HG03354 (cell line): ENCODE measurements around the gene CILP.

ENCODE experiments used
- ATAC-seq: cut with Tn5 transposase; IDR thresholded peaks from one replicate; pipeline ENCODE4 v1.9.1; 2021; ENCODE audit warnings: mild to moderate bottlenecking; ENCODE audit not compliant: unreplicated experiment, poor library complexity, severe bottlenecking

CILP gene

DNA sequence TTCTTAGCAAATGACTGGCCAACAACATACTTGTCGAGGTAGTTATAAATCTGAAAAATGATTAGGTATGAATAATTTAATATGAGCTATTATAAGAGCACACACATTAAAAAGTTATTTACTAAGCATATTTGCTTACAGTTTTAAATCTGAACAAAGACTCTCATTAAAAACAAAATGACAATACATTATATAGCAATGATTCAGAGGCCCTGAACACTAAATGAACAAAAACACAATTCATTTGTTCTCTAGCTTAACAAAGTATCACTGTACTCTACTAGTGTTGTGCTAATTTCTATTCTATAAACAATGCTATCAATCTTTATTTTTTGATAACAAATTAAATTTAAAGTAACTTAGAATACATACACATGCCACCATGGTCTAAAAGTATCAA, 47.1 kb downstream of the CILP start:
- no peak for ATAC-seq

- no peak for ATAC-seq
These were observed 48.2 kb downstream of the CILP start for GRCh38 chr15:65163041-65163440.

DNA sequence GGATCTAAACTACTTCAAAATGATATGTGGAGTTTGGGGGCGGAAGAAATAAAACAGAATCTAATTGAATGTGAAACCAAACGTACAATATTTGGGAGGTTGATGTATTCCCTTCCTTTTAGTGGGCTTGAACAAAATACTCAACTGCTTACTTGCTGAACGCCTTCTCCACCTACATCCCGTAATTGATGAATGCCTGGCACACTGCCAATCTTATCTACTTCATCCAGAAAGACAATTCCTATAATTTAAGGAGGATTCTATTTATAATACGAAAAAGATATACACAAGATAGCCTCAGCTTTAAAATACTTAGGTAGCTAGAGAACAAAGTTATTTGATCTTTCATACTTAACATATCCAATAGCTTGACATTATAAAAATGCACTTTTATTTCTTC, 54.6 kb downstream of the CILP start:
- no peak for ATAC-seq

GRCh38 chr15:65154720-65155119, 56.6 kb downstream of the CILP start:
- ATAC-seq = no peak

DNA sequence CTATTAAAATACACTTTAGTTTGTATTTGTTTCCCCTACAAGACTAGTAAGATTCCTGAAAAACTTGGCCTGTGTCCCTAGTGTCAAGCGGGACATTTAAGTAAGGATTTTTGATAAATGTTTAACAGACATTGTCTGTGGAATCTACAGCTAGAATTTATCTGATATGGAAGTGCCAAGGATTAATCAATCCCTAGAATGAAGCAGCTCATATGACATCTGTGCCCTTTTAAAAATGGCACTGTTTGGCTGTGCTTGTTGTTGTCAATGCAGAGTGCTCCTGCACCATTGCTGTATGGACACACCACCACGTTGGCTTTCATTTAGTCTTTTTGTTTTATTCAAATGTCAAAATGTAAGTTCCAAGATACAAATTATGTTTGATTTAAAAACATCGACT, 63.4 kb downstream of the CILP start:
- ATAC-seq = no peak

DNA sequence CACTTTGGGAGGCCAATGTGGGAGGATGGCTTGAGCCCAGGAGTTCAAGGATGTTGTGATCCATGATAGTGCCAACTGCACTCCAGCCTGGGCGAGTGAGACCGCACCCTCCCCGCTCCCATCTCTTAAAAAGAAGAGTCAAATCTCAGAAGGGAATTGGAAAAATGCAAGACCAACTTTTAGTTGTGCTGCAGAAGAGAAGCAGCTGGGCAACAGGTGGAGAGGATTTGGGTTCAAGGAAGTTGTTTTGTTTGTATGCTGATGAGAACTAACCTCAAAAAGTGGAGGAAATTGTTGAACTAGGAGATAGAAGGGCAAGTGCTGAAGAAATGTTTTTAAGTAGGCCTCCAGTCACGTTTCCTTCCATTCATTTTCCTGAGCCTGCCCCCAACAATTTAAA, 64.8 kb downstream of the CILP start:
- no peak for ATAC-seq
